GM12878 (cell line): ENCODE data around the gene CHCHD3. TPM values are rescaled to one million over a fixed set of nuclear protein-coding genes. Genes with fewer than 3 reads are reported as not detected.

Experiments
- ATAC-seq: fragments of 200-7000 bp; cut with Tn5 transposase; 3 replicates; pipeline ENCODE4 v1.9.1; 2020; ENCODE audit warnings: mild to moderate bottlenecking, moderate library complexity
- BruUV-seq: library from RNA; stranded (reverse); fragments of 400-500 nt; replicated peaks from 2 replicates; lab custom pipeline; 2021; lab: Mats Ljungman, UMichigan
- CTCF ChIA-PET: fragments of 300-600 bp; sonication (Branson Sonifier 250); formaldehyde crosslinking; extraction: SDS; loops from one replicate; lab custom pipeline; 2021; ENCODE audit warnings: inconsistent platforms; lab: Yijun Ruan, JAX
- POLR2A ChIA-PET: fragments of 350-600 bp; formaldehyde crosslinking; extraction: SDS; loops from one replicate; lab custom pipeline; 2021; ENCODE audit warnings: inconsistent platforms; lab: Charles Lee
- RAD21 ChIA-PET: fragments of 300-600 bp; sonication (Branson Sonifier 250); formaldehyde crosslinking; loops from one replicate; lab custom pipeline; 2023; ENCODE audit warnings: antibody characterized with exemption; ENCODE audit not compliant: unreplicated experiment; lab: Charles Lee
- SMC1A ChIA-PET: fragments of 300-600 bp; sonication (Branson Sonifier 250); formaldehyde crosslinking; loops from one replicate; lab custom pipeline; 2023; ENCODE audit not compliant: unreplicated experiment, uncharacterized antibody; lab: Charles Lee
- DNase-seq: peaks from one replicate; pipeline ENCODE4 v3.0.0-alpha.2; 2011; ENCODE audit warnings: low read depth, low spot score
- FAIRE-seq: peaks from 3 replicates; lab custom pipeline; 2011; peaks lifted over from hg19 to GRCh38; lab: Jason Lieb, UNC
- H2AFZ ChIP-seq: 2 replicates; pipeline ENCODE4 v1.6.0; 2011; ENCODE audit warnings: low read depth, low read length, control low read depth; ENCODE audit not compliant: control insufficient read depth
- H3K27ac ChIP-seq: 2 replicates; pipeline ENCODE4 v1.5.1; 2011; ENCODE audit warnings: control low read depth; ENCODE audit not compliant: control insufficient read depth, insufficient read depth
- H3K27me3 ChIP-seq, 2 experiments: replicated peaks in 1 of 2; 2 replicates each; pipeline versions ENCODE4 v1.6.0 to v1.6.1; 2011; ENCODE audit warnings: low read length in 1 of 2; ENCODE audit not compliant: control insufficient read depth in 2 of 2, insufficient read depth in 2 of 2
- H3K36me3 ChIP-seq, 2 experiments: 2 replicates each; pipeline ENCODE4 v1.5.1; 2011; ENCODE audit warnings: low read length in 1 of 2; ENCODE audit not compliant: control insufficient read depth in 2 of 2, insufficient read depth in 2 of 2
- H3K4me1 ChIP-seq: 2 replicates; pipeline ENCODE4 v1.6.1; 2011; ENCODE audit warnings: mild to moderate bottlenecking, low read length, moderate library complexity, mixed read lengths; ENCODE audit not compliant: control insufficient read depth, insufficient read depth
- H3K4me2 ChIP-seq: 2 replicates; pipeline ENCODE4 v1.6.0; 2011; ENCODE audit warnings: control low read depth; ENCODE audit not compliant: control insufficient read depth, insufficient read depth
- H3K4me3 ChIP-seq: fragments of 200-600 bp; sonication (generic); 2 replicates; pipeline ENCODE4 v1.5.1; 2016
- H3K79me2 ChIP-seq: 2 replicates; pipeline ENCODE4 v1.6.0; 2011; ENCODE audit warnings: low read length; ENCODE audit not compliant: control insufficient read depth, insufficient read depth
- H3K9ac ChIP-seq: 2 replicates; pipeline ENCODE4 v1.8.0; 2011; ENCODE audit warnings: low read length, control low read depth, mixed read lengths; ENCODE audit not compliant: control insufficient read depth, insufficient read depth
- H3K9me3 ChIP-seq: replicated peaks from 3 replicates; pipeline ENCODE4 v1.5.1; 2011; ENCODE audit warnings: mild to moderate bottlenecking, low read length; ENCODE audit not compliant: control insufficient read depth, insufficient read depth
- H4K20me1 ChIP-seq: 2 replicates; pipeline ENCODE4 v1.6.0; 2011; ENCODE audit not compliant: control insufficient read depth, insufficient read depth
- CTCF ChIP-seq, 3 experiments: IDR thresholded peaks in 2 of 3; conservative IDR thresholded peaks in 1 of 3; 2 replicates each; pipeline ENCODE4 v1.5.1; 2011; ENCODE audit warnings: low read depth in 3 of 3, low read length in 3 of 3, mild to moderate bottlenecking in 3 of 3, control low read depth in 2 of 3, moderate library complexity in 2 of 3, inconsistent platforms in 1 of 3, mixed read lengths in 1 of 3; ENCODE audit not compliant: control insufficient read depth in 2 of 3, insufficient read depth in 1 of 3; ENCODE audit errors: extremely low read depth in 1 of 3
- EED ChIP-seq: sonication (generic); IDR thresholded peaks from 2 replicates; pipeline ENCODE4 v1.6.1; 2016; ENCODE audit warnings: antibody characterized with exemption, low read depth
- EGR1 ChIP-seq, 2 experiments: IDR thresholded peaks; 1 replicate in 1 of 2; 2 replicates in 1 of 2; pipeline ENCODE4 v1.6.1; 2011 to 2012; ENCODE audit warnings: low read depth in 2 of 2, low read length in 2 of 2, borderline replicate concordance in 1 of 2, mild to moderate bottlenecking in 1 of 2, moderate library complexity in 1 of 2
- EP300 ChIP-seq, 2 experiments: fragments of 150-350 bp in 1 of 2; IDR thresholded peaks; 2 replicates each; pipeline ENCODE4 v1.6.1; 2011 to 2012; ENCODE audit warnings: low read depth in 2 of 2, low read length in 2 of 2, borderline replicate concordance in 1 of 2, improper control_type of control experiment in 1 of 2, inconsistent platforms in 1 of 2; ENCODE audit not compliant: control insufficient read depth in 1 of 2
- ESRRA ChIP-seq: IDR thresholded peaks from 2 replicates; pipeline ENCODE4 v1.6.1; 2012; ENCODE audit warnings: mild to moderate bottlenecking, low read length, improper control_type of control experiment
- ETV6 ChIP-seq, 2 experiments: fragments of 450-650 bp in 1 of 2; IDR thresholded peaks in 1 of 2; conservative IDR thresholded peaks in 1 of 2; 2 replicates each; pipeline ENCODE4 v1.6.1; 2014; ENCODE audit warnings: antibody characterized with exemption in 1 of 2, borderline replicate concordance in 1 of 2, low read depth in 1 of 2, mild to moderate bottlenecking in 1 of 2, moderate library complexity in 1 of 2
- FOXK2 ChIP-seq: fragments of 450-650 bp; IDR thresholded peaks from 2 replicates; pipeline ENCODE4 v1.6.1; 2017; ENCODE audit warnings: mild to moderate bottlenecking, moderate library complexity
- GATAD2B ChIP-seq: fragments of 450-650 bp; conservative IDR thresholded peaks from 2 replicates; pipeline ENCODE4 v1.6.1; 2017; ENCODE audit warnings: low read depth, mild to moderate bottlenecking, moderate library complexity
- IKZF2 ChIP-seq, 2 experiments: fragments of 450-650 bp; IDR thresholded peaks; 2 replicates each; pipeline ENCODE4 v1.6.1; 2017; ENCODE audit warnings: mild to moderate bottlenecking in 2 of 2, moderate library complexity in 2 of 2
- MXI1 ChIP-seq: fragments of 150-350 bp; IDR thresholded peaks from 2 replicates; pipeline ENCODE4 v1.6.1; 2011; ENCODE audit warnings: low read depth, mild to moderate bottlenecking, inconsistent platforms, low read length, improper control_type of control experiment
- PML ChIP-seq: IDR thresholded peaks from 2 replicates; pipeline ENCODE4 v1.6.1; 2012; ENCODE audit warnings: low read length, inconsistent platforms
- POLR2AphosphoS2 ChIP-seq: IDR thresholded peaks from 2 replicates; pipeline ENCODE4 v1.6.1; 2011; ENCODE audit warnings: low read depth, mild to moderate bottlenecking, low read length, improper control_type of control experiment, moderate library complexity
- RBBP5 ChIP-seq: fragments of 200-600 bp; sonication (generic); conservative IDR thresholded peaks from 2 replicates; pipeline ENCODE4 v1.6.1; 2016
- SIX5 ChIP-seq: IDR thresholded peaks from 2 replicates; pipeline ENCODE4 v1.6.1; 2011; ENCODE audit warnings: mild to moderate bottlenecking, low read depth, low read length, moderate library complexity; ENCODE audit not compliant: severe bottlenecking
- SREBF1 ChIP-seq: IDR thresholded peaks from 2 replicates; pipeline ENCODE4 v1.6.1; 2012; ENCODE audit warnings: mild to moderate bottlenecking, low read length
- YBX1 ChIP-seq: fragments of 450-650 bp; IDR thresholded peaks from 2 replicates; pipeline ENCODE4 v1.6.1; 2016; ENCODE audit warnings: antibody characterized with exemption
- ZNF207 ChIP-seq: fragments of 450-650 bp; IDR thresholded peaks from 2 replicates; pipeline ENCODE4 v1.6.1; 2014; ENCODE audit warnings: antibody characterized with exemption, mild to moderate bottlenecking, borderline replicate concordance
- ZNF622 ChIP-seq: fragments of 450-650 bp; IDR thresholded peaks from 2 replicates; pipeline ENCODE4 v1.6.1; 2017; ENCODE audit warnings: mild to moderate bottlenecking, inconsistent platforms
- WGBS: methylation state at CpG from one replicate; pipeline ENCODE4 v1.1.6; 2016; ENCODE audit warnings: low lambda C conversion rate; ENCODE audit not compliant: insufficient replicate concordance, insufficient coverage; ENCODE audit errors: missing lambda C conversion rate; 5-methylcytosine and 5-hydroxymethylcytosine counted together
- in situ Hi-C: fragments of 300-500 bp; cut with MboI; formaldehyde crosslinking; loops from 9 replicates; pipeline ENCODE4 v1.14.3; 2018; ENCODE audit warnings: mixed read lengths
- intact Hi-C: fragments of 100-400 bp; cut with micrococcal nuclease; formaldehyde crosslinking; loops from one replicate; pipeline ENCODE4 v1.14.2; 2022; ENCODE audit not compliant: unreplicated experiment
- polyA plus RNA-seq, 11 experiments: library from polyadenylated mRNA; depleted of rRNA in 4 of 11; unstranded in 6 of 11; stranded (reverse) in 5 of 11; fragments of >200 nt; fragmentation: Nextera tagmentation in 4 of 11; fragmentation: Illumina TruSeq in 1 of 11; extraction: Ambion mirVana in 4 of 11; extraction: Trizol in 1 of 11; gene quantifications; 1 replicate in 1 of 11; 2 replicates in 10 of 11; pipeline versions ENCODE4 v1.2.1 to v1.2.3, GENCODE V29; 2011 to 2016; ENCODE audit warnings: inconsistent platforms in 2 of 11, missing spikeins in 2 of 11, low read depth in 1 of 11
- total RNA-seq, 4 experiments: library from RNA; depleted of rRNA in 3 of 4; stranded (reverse); fragments of >200 nt in 3 of 4; fragmentation: Illumina TruSeq in 1 of 4; extraction: Trizol in 1 of 4; gene quantifications; 2 replicates each; pipeline versions ENCODE4 v1.2.1 to v1.2.3, GENCODE V29; 2013 to 2021
- TF ChIP-seq, protein P1 (sequence below): IDR thresholded peaks from 2 replicates; pipeline ENCODE4 v1.6.1; 2011; ENCODE audit warnings: mild to moderate bottlenecking, low read depth, low read length, moderate library complexity; ENCODE audit not compliant: insufficient replicate concordance
- TF ChIP-seq, protein P2 (sequence below): fragments of 450-650 bp; IDR thresholded peaks from 2 replicates; pipeline ENCODE4 v1.6.1; 2018; ENCODE audit warnings: borderline replicate concordance, mild to moderate bottlenecking; ENCODE audit not compliant: partially characterized antibody

CHCHD3 gene
- total and polyA plus RNA-seq, 10 of the 15 experiments (the other 5 are each of a cell fraction or from before 2014, with no cell fraction given), result 38.3 to 178 (median 96.2) TPM

DNA sequence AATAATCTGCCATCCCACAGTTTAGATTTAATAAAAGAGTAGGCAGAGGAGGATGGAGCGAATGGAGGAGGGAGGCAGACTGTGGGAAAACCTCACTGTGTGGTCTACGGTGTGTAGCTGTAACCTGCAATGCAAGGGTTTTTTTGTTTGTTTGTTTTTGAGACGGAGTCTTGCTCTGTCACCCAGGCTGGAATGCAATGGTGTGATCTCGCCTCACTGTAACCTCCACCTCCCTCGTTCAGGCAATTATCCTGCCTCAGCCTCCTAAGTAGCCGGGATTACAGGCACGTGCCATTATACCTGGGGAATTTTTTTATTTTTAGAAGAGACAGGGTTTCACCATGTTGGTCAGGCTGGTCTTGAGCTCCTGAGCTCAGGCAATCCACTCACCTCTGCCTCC lies 321.0 kb downstream of the CHCHD3 start:
- no peak for TF ChIP-seq CTCF (IDR thresholded peaks at IDR 0.05 in 2 of 3, conservative IDR thresholded peaks at IDR 0.05 in 1 of 3; ENCODE audit: control insufficient read depth in 2 of 3, extremely low read depth in 1 of 3, insufficient read depth in 1 of 3, low read depth in 3 of 3, low read length in 3 of 3)
- TF ChIP-seq POLR2AphosphoS2, result no peak
- TF ChIP-seq SREBF1, result no peak
- TF ChIP-seq ZNF207, result no peak
- TF ChIP-seq EGR1 (IDR thresholded peaks at IDR 0.05; ENCODE audit: borderline replicate concordance in 1 of 2, low read depth in 2 of 2, low read length in 2 of 2), result no peak
- no peak for TF ChIP-seq ZNF622
- TF ChIP-seq EP300 (IDR thresholded peaks at IDR 0.05; ENCODE audit: borderline replicate concordance in 1 of 2, control insufficient read depth in 1 of 2, low read depth in 2 of 2, low read length in 2 of 2), result no peak
- no peak for TF ChIP-seq GATAD2B
- no peak for TF ChIP-seq RBBP5
- TF ChIP-seq MXI1, result no peak
- no peak for TF ChIP-seq PML
- TF ChIP-seq FOXK2, result no peak
- TF ChIP-seq, protein P1, sequence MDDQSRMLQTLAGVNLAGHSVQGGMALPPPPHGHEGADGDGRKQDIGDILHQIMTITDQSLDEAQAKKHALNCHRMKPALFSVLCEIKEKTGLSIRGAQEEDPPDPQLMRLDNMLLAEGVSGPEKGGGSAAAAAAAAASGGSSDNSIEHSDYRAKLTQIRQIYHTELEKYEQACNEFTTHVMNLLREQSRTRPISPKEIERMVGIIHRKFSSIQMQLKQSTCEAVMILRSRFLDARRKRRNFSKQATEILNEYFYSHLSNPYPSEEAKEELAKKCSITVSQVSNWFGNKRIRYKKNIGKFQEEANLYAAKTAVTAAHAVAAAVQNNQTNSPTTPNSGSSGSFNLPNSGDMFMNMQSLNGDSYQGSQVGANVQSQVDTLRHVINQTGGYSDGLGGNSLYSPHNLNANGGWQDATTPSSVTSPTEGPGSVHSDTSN, result no peak
- no peak for TF ChIP-seq YBX1
- TF ChIP-seq SIX5, result no peak
- TF ChIP-seq ESRRA, result no peak
- TF ChIP-seq IKZF2 (IDR thresholded peaks at IDR 0.05), result no peak
- TF ChIP-seq ETV6 (conservative IDR thresholded peaks at IDR 0.05 in 1 of 2, IDR thresholded peaks at IDR 0.05 in 1 of 2; ENCODE audit: borderline replicate concordance in 1 of 2, low read depth in 1 of 2), result no peak
- no peak for TF ChIP-seq EED
- TF ChIP-seq, protein P2, sequence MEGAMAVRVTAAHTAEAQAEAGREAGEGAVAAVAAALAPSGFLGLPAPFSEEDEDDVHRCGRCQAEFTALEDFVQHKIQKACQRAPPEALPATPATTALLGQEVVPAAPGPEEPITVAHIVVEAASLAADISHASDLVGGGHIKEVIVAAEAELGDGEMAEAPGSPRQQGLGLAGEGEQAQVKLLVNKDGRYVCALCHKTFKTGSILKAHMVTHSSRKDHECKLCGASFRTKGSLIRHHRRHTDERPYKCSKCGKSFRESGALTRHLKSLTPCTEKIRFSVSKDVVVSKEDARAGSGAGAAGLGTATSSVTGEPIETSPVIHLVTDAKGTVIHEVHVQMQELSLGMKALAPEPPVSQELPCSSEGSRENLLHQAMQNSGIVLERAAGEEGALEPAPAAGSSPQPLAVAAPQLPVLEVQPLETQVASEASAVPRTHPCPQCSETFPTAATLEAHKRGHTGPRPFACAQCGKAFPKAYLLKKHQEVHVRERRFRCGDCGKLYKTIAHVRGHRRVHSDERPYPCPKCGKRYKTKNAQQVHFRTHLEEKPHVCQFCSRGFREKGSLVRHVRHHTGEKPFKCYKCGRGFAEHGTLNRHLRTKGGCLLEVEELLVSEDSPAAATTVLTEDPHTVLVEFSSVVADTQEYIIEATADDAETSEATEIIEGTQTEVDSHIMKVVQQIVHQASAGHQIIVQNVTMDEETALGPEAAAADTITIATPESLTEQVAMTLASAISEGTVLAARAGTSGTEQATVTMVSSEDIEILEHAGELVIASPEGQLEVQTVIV, result no peak
- H3K79me2 ChIP-seq, result no peaks in the 10 kb centered on the region
- BruUV-seq, result no TSS peak
- H4K20me1 ChIP-seq, result no peaks in the 10 kb centered on the region
- DNase-seq (no peak), ATAC-seq (no peak), FAIRE-seq (no peak)
- no peak overlapping the region for H3K27ac ChIP-seq
- intact Hi-C loops, result no loop called here
- ChIA-PET POLR2A (no interaction called here), RAD21 (no interaction called here), SMC1A (no interaction called here), CTCF (no interaction called here)
- H3K9me3 ChIP-seq, result no peaks in the 10 kb centered on the region
- 35% methylated on average over 7 of the region's 7 CpGs for WGBS
- no peak overlapping the region for H3K4me3 ChIP-seq
- in situ Hi-C loops, result no loop called here
- no peaks in the 10 kb centered on the region; a peak in 2 of 4 replicates for H3K27me3 ChIP-seq
- H3K4me2 ChIP-seq, result no peak overlapping the region
- no peaks in the 10 kb centered on the region for H3K4me1 ChIP-seq
- H3K9ac ChIP-seq, result no peak overlapping the region
- H2AFZ ChIP-seq, result no peak overlapping the region
- H3K36me3 ChIP-seq, result no peaks in the 10 kb centered on the region
